Vagina (tissue), 2 donors: ENCODE measurements around the gene ARHGAP42.

Experiments
- CTCF ChIP-seq, 3 experiments: fragments of 450-650 bp in 2 of 3; fragments of 200-600 bp in 1 of 3; sonication (generic) in 1 of 3; IDR thresholded peaks; one replicate each; pipeline ENCODE4 v1.5.1; 2017 to 2019; ENCODE audit warnings: antibody characterized with exemption in 3 of 3, mild to moderate bottlenecking in 2 of 3, moderate library complexity in 2 of 3
- POLR2A ChIP-seq, 2 donors: fragments of 450-650 bp; IDR thresholded peaks; one replicate each; pipeline ENCODE4 v1.6.1; 2017; ENCODE audit warnings: antibody characterized with exemption in 2 of 2, mild to moderate bottlenecking in 2 of 2, moderate library complexity in 2 of 2
- POLR2AphosphoS5 ChIP-seq, 2 donors: sonication (generic); formaldehyde crosslinking; IDR thresholded peaks; one replicate each; pipeline ENCODE4 v1.9.0; 2017; ENCODE audit warnings: antibody characterized with exemption in 2 of 2, mild to moderate bottlenecking in 2 of 2, low read depth in 1 of 2; ENCODE audit not compliant: insufficient read depth in 1 of 2

- TF ChIP-seq CTCF (IDR thresholded peaks at IDR 0.05) (no peak), POLR2AphosphoS5 (IDR thresholded peaks at IDR 0.05; ENCODE audit: insufficient read depth in 1 of 2, low read depth in 1 of 2) (no peak), POLR2A (IDR thresholded peaks at IDR 0.05) (no peak)
Measured at GRCh38 chr11:100726680-100727079, 39.6 kb downstream of the ARHGAP42 start.
